Skeletal muscle tissue (tissue), 4 donors: ENCODE data around the gene GNA12. TPM values are rescaled to one million over a fixed set of nuclear protein-coding genes. Genes with fewer than 3 reads are reported as not detected.

Source experiments
- H3K27ac ChIP-seq: one replicate; pipeline ENCODE4 v1.7.0; 2013; ENCODE audit warnings: mild to moderate bottlenecking, low read depth, low read length, inconsistent platforms
- H3K27me3 ChIP-seq, 3 donors: one replicate each; pipeline ENCODE4 v1.7.0; 2013; ENCODE audit warnings: low read length in 3 of 3; ENCODE audit not compliant: control insufficient read depth in 3 of 3, insufficient read depth in 3 of 3
- H3K36me3 ChIP-seq, 3 donors: one replicate each; pipeline ENCODE4 v1.7.0; 2013; ENCODE audit warnings: low read length in 3 of 3; ENCODE audit not compliant: control insufficient read depth in 3 of 3, insufficient read depth in 3 of 3
- H3K4me1 ChIP-seq, 3 donors: one replicate each; pipeline ENCODE4 v1.7.0; 2013; ENCODE audit warnings: low read length in 3 of 3, mild to moderate bottlenecking in 3 of 3; ENCODE audit not compliant: control insufficient read depth in 3 of 3, insufficient read depth in 3 of 3
- H3K4me3 ChIP-seq, 3 donors: one replicate each; pipeline ENCODE4 v1.7.0; 2013; ENCODE audit warnings: low read length in 3 of 3
- H3K9ac ChIP-seq, 3 donors: one replicate each; pipeline ENCODE4 v1.7.0; 2013; ENCODE audit warnings: low read length in 3 of 3, mild to moderate bottlenecking in 3 of 3, moderate library complexity in 2 of 3, low read depth in 1 of 3
- H3K9me3 ChIP-seq, 3 donors: one replicate each; pipeline ENCODE4 v1.7.0; 2013; ENCODE audit warnings: low read length in 3 of 3; ENCODE audit not compliant: control insufficient read depth in 3 of 3
- total RNA-seq: library from RNA; depleted of rRNA; stranded (reverse); fragments of >200 nt; gene quantifications from one replicate; pipeline ENCODE4 v1.2.3, GENCODE V29; 2014
- donor health status: Osteomylitis.

Gene GNA12
- total RNA-seq, 1 donor from 2014 or later = 9.9 TPM

- Histone ChIP-seq H3K36me3 (peaks cover 0 to 5% (median 2%) of the 10 kb centered on the region in 3 donors), H3K4me1 (peaks cover 12 to 28% (median 22%) of the 10 kb centered on the region in 3 donors), H3K27me3 (peaks cover 0 to 4% (median 0%) of the 10 kb centered on the region in 3 donors), H3K27ac (no peak overlapping the region), H3K4me3 (no peak overlapping the region), H3K9ac (no peak overlapping the region), H3K9me3 (no peaks in the 10 kb centered on the region)
These were observed 125.7 kb downstream of the GNA12 start for GRCh38 chr7:2718296-2718965.

DNA sequence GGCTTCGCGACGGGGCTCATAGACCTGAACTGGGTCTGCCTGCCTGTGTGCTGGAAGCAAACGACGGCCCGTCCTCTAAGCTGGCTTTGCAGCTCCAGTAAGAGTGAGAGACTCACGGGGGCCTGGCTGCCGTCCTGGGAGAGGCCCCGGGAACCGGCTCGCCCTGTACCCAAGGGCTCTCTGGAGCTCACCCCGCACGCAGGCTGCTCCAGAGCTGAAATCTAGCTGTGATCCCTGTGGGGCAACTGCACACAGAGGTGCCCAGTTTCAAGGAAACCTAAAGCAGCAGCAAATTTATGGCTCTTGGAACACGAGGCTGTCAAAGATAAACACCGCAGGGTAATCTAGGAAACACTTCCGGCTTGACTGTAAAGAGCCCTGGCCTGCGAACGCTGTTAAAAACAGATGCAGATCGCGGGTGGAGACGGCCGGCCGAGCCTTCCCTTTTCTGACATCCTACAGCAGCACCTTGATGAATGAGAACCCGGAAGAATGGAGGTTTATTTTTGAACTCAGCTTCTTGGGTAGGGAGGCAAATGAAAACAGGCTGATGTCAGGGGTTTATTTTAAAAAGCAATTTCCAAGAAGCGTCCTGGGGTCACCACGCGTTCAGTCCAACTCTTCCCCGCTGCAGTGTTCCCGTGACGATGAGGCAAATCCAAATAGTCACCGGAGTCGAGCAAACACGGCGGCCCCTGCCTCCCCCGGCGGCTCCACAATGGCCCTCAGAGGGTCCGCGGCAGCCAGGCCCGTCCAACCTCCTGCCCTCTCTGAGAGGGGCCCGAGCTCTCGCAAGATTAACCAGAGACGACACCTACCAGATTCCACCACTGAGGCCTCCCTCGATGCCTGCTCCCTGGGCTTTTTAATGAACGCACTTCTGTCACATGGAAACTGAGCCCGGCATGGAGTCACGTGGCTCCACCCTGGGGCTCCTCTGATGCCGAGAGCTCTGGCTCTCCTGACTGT, 126.5 kb downstream of the GNA12 start:
- peaks cover 15 to 28% (median 25%) of the 10 kb centered on the region in 3 donors for H3K4me1 ChIP-seq

GRCh38 chr7:2716906-2717292, 127.2 kb downstream of the GNA12 start:
- Histone ChIP-seq H3K9ac (peak overlapping the region in 1 of 3 donors; percentile 57), H3K9me3 (no peaks in the 10 kb centered on the region), H3K27ac (no peak overlapping the region), H3K4me1 (peaks cover 15 to 28% (median 25%) of the 10 kb centered on the region in 3 donors), H3K27me3 (peaks cover 0 to 7% (median 0%) of the 10 kb centered on the region in 3 donors), H3K4me3 (no peak overlapping the region), H3K36me3 (peaks cover 0 to 5% (median 0%) of the 10 kb centered on the region in 3 donors)

More for the DNA sequence above, 126.5 kb downstream of the GNA12 start:
- peak overlapping the region in 1 of 3 donors; percentile 57 for H3K9ac ChIP-seq
- H3K27me3 ChIP-seq = peaks cover 0 to 7% (median 0%) of the 10 kb centered on the region in 3 donors
- peak overlapping the region; percentile 14 to 38 (median 32) for H3K4me3 ChIP-seq
- H3K9me3 ChIP-seq = no peaks in the 10 kb centered on the region
- H3K27ac ChIP-seq = no peak overlapping the region
- H3K36me3 ChIP-seq = peaks cover 0 to 5% (median 0%) of the 10 kb centered on the region in 3 donors

- no peak overlapping the region for H3K27ac ChIP-seq
- H3K36me3 ChIP-seq = peaks cover 0 to 5% (median 0%) of the 10 kb centered on the region in 3 donors
- H3K9ac ChIP-seq = no peak overlapping the region
- peaks cover 0 to 7% (median 0%) of the 10 kb centered on the region in 3 donors for H3K27me3 ChIP-seq
- H3K4me3 ChIP-seq = no peak overlapping the region
- H3K9me3 ChIP-seq = no peaks in the 10 kb centered on the region
- peaks cover 15 to 28% (median 25%) of the 10 kb centered on the region in 3 donors for H3K4me1 ChIP-seq
These were observed 127.6 kb downstream of the GNA12 start for GRCh38 chr7:2716488-2716887.

DNA sequence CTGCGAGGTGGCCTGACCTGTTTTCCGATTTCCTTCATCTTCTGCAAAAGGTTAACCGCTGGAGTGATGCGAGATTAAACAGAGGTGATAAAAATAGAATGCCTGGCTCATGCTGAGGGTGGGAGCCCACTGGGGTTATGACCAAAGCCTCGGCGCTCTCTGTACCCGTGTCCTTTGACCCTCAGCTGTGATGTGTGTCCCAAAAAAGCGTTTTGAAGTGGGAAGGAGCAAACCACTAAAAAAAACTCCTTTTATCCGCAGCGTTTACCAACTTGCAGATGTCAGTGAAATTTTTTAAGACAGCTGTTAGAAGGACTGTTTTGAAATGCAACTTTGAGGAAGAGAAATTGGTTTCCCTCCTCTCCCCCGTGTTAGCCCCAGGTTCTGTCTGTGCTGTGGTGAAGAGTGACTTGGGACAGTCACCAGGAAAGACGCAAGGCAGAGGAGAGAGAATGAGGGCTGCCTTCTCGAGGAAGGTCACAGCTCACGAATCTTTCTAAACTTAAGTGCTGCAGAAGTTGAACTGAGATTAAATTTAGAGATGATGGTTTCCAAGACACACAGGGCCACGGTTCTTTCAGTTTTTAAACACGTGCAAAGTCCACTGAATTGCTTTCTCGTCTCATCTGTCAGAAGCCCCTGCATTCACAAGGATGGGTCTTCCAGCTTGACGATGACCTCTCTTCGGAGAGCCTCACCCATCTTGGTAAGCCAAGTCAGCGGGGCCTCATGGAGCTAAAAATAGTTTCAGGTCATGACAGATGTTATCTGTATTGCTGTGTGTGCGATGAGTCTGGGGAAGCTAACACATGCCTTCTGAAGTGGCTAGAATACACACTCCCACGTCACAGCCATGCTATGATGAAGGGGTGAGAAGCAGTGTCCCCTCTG, 128.5 kb downstream of the GNA12 start:
- Histone ChIP-seq H3K27me3 (peaks cover 0 to 12% (median 0%) of the 10 kb centered on the region in 3 donors), H3K9ac (no peak overlapping the region), H3K9me3 (no peaks in the 10 kb centered on the region), H3K4me1 (peaks cover 15 to 28% (median 25%) of the 10 kb centered on the region in 3 donors), H3K4me3 (no peak overlapping the region), H3K36me3 (no peaks in the 10 kb centered on the region), H3K27ac (no peak overlapping the region)

GRCh38 chr7:2714636-2715035, 129.5 kb downstream of the GNA12 start:
- H3K9me3 ChIP-seq = no peaks in the 10 kb centered on the region
- H3K27ac ChIP-seq = no peak overlapping the region
- no peak overlapping the region for H3K9ac ChIP-seq
- no peaks in the 10 kb centered on the region for H3K36me3 ChIP-seq
- peaks cover 0 to 21% (median 0%) of the 10 kb centered on the region in 3 donors for H3K27me3 ChIP-seq
- no peak overlapping the region for H3K4me3 ChIP-seq
- H3K4me1 ChIP-seq = peaks cover 20 to 35% (median 29%) of the 10 kb centered on the region in 3 donors

- Histone ChIP-seq H3K4me1 (peaks cover 23 to 37% (median 30%) of the 10 kb centered on the region in 3 donors), H3K27ac (no peak overlapping the region), H3K9ac (no peak overlapping the region), H3K36me3 (no peaks in the 10 kb centered on the region), H3K9me3 (no peaks in the 10 kb centered on the region), H3K27me3 (peaks cover 0 to 28% (median 0%) of the 10 kb centered on the region in 3 donors), H3K4me3 (no peak overlapping the region)
These were observed 130.1 kb downstream of the GNA12 start for GRCh38 chr7:2713978-2714377.

GRCh38 chr7:2713370-2713769, 130.7 kb downstream of the GNA12 start:
- H3K4me3 ChIP-seq = no peak overlapping the region
- no peak overlapping the region for H3K27ac ChIP-seq
- peaks cover 2 to 32% (median 5%) of the 10 kb centered on the region in 3 donors for H3K27me3 ChIP-seq
- peak overlapping the region in 1 of 3 donors; percentile 6 for H3K9ac ChIP-seq
- H3K9me3 ChIP-seq = no peaks in the 10 kb centered on the region
- H3K36me3 ChIP-seq = no peaks in the 10 kb centered on the region
- H3K4me1 ChIP-seq = peaks cover 21 to 37% (median 30%) of the 10 kb centered on the region in 3 donors
